8988T (cell line): Measurements from ENCODE around the gene GLUD1.
"Not testable (repeated sequence)": the region's sequence is repeated elsewhere in the genome, so short reads cannot be mapped to it uniquely, and the experiment has no call there.

Experiments
- DNase-seq: peaks from one replicate; pipeline ENCODE4 v3.0.0; 2011

Gene GLUD1

DNA sequence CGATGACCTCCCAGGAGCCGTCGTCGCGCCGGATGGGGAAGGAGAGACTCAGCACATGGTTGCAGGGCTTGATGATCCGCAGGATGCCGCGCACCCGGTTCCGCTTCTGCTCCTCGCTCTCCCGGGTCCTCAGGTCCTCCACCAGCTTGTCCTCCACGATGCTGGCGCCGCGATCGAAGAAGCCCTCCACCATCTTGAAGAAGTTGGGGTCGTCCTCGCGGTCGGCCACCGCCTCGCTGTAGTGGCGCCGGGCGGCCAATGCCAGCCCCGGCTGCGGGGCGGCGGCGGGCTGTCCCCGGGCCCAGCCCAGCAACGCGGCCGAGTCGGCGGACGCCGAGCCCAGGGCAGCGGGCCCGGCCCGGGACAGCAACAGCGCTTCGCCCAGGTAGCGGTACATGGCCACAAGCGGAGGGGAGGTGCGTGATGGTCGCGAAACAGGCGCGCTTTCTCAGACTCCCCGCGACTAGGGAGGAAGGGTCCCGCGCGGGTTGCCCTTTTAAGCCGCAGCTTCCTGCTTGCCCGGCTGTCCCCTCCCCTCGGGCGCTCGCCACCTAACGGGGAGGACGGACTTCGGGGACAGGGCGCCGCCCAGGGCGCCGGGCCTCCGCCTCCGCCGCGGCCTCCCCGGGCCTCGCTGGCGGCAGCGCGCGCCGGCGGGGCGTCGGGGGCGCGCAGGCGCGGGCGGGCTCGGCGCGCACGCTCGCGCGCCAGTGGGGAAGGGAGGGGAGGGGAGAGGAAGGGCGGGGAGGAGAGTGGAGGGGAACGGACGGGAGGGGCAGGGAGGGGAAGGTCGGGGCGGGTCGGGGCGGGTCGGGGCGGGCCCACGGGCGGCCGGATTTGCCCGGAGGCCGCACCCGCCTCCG, at the start of gene GLUD1, which contains the start of gene SHLD2:
Gene GLUD1 (minus strand): TSS at position 471 of the 863 bp plus-strand sequence. CDS start 74 bp downstream, at position 397.
Gene SHLD2 (plus strand): TSS at position 834 of the 863 bp plus-strand sequence. CDS start 56,149 bp downstream, outside the sequence.
- DNase-seq: peak; percentile 84

DNA sequence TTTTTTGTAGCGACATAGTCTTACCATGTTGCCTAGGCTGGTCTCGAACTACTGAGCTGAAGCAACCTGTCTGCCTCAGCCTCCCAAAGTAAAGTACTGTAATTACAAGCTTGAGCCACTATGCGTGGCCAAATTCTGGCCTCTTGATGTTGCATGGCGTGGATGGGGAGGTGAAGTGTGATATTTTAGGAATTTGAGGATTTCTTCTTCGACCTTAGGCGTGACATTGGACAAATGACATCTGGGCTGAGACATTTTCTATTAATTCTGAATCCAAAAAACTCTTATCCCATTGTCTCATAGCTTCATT, 48.4 kb upstream of the GLUD1 start:
- not testable (repeated sequence) for DNase-seq

GRCh38 chr10:87142230-87143108, 47.8 kb upstream of the GLUD1 start:
- not testable (repeated sequence) for DNase-seq

GRCh38 chr10:87137478-87137877, 42.8 kb upstream of the GLUD1 start:
- DNase-seq: not testable (repeated sequence)

- DNase-seq: not testable (repeated sequence)
Observed at GRCh38 chr10:87134440-87134839, 39.8 kb upstream of the GLUD1 start.

DNA sequence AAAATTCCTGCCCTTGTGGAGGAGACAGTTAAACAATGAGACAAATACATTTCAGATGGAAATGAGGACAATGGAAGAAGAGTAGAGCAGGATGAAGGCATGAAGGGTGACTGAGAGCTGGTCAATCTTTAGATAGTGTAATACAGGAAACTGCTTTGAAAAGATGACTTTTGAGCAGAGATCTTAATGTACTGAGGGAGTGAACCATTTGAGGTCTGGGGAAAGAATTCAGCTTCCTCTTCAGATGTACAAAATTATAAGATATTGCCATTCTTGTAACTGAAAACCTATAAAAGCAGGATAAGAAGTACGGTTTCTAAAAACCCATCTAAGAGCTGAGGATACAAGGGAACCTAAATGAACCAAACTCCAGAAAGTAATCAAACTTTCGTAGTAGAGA, 39.3 kb upstream of the GLUD1 start:
- DNase-seq: not testable (repeated sequence)

DNA sequence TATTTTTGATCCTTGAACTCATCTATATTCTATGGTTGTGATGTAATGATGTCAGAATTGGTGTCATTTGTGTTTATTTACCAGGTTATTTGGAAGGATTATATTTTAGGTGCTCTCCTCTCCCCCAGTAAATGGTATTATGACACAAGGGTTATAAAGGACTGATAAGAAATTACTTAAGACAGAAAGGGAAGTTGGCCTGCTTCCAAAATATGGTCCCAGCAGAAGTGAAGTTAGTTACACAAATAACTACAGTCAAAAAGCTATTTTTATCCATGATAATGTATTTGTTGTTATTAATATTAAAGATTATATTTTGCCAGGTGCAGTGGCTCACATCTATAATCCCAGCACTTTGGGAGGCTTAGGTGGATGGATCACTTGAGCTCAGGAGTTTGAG, 37.5 kb upstream of the GLUD1 start:
- DNase-seq: not testable (repeated sequence)

DNA sequence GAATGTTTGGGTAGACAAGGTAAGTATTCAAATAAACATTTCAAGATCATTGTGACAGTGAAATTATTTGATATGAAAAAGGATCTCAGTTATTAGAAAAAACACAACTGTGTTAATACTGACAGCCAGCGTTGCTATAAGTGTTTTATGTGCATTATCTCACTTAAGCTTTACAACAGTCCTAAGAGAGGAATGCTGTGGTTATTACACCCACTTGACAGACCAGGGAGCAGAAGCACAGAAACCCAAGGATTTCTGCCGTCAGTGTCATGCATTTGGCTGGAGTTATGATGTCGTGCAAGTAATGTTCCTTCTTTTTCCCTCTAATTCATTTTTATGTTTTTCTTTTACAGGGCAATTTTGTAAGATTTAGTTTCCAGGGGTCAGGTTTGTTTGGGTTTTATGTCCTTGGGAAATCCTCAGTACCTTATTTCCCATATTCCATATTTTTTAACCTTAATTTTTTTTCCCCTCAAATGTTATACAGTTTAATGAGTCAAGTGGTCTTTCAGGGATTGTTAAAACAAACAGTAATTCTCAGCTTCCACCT, 33.0 kb upstream of the GLUD1 start:
- DNase-seq: not testable (repeated sequence)

DNA sequence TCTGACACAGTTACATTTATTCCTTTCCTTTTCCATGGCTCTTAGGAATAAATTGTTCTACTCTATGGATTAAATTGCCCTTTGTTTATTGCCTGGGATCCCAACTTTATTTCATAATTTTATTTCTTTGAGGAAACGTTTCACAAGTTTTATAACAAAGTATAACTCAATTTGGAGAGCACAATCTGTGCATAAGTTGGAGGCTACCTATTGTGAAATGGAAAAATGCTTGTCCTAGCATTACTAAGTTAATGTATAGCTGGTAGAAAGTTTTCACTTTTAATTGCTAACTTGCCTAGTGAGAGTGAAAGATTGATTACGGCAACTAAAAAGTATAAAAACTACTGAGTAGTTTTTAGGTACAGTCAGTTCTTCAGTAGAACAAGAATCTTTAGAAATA, 32.4 kb upstream of the GLUD1 start:
- not testable (repeated sequence) for DNase-seq

- DNase-seq: not testable (repeated sequence)
Observed at GRCh38 chr10:87123351-87123750, 28.7 kb upstream of the GLUD1 start.

DNA sequence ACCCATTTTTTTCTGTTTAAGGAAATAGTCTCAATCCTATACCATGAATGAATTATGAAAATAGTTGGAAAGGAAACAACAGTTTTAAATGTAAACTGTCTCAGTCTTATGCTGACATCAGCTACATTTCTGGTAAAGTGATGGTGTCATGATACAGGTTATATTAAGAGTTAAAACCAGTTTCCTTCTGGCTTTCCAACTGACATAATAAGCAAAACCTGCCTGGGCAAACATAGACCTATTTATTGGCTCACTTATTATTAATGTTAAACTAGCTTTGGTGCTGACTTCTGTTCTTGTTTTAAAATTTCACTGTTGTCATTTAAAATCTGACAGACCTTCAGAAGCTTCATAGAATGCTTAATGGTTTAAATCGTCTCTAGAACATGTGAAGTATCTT, 24.4 kb upstream of the GLUD1 start:
- not testable (repeated sequence) for DNase-seq

DNA sequence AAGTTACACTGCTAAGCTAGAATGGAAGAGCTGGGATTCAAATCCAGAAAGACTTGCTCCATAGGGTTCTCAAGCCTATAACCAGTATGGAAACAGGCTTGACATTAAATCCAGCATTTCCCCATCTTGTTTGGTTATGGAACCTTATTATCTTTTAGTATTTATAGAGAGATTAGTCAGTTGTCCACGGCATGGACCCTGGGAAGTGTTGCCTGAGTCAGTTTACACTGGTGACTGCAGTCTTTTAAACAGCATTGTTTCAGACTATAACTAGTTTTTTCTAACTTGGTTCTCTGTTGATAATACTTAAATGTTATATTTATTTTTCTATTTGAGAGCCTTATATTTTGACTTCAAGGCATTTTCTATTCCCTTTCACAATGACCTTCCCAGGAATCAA, 23.5 kb upstream of the GLUD1 start:
- DNase-seq: not testable (repeated sequence)

GRCh38 chr10:87105446-87106124, 10.9 kb upstream of the GLUD1 start:
- DNase-seq: no peak

DNA sequence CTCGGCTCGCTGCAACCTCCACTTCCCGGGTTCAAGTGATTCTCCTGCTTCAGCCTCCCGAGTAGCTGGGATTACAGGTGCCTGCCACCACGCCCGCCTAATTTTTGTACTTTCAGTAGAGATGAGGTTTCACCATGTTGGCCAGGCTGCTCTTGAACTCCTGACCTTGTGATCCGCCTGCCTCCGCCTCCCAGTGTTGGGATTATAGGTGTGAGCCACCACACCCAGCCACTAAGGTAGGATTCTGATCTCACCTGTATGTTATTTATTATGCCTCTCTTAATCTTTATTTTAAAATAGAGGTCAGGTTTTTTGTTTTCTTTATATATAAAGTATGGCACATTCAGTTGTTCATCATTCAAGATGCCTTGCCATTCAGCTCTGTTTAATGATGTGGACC, 10.1 kb upstream of the GLUD1 start:
- not testable (repeated sequence) for DNase-seq

GRCh38 chr10:87101996-87102395, 7.4 kb upstream of the GLUD1 start:
- no peak for DNase-seq

GRCh38 chr10:87095236-87095945, 748 bp upstream of the GLUD1 start:
- DNase-seq: no peak

- DNase-seq: peak; percentile 32
Observed at GRCh38 chr10:87093632-87094372, 841 bp downstream of the GLUD1 start.

DNA sequence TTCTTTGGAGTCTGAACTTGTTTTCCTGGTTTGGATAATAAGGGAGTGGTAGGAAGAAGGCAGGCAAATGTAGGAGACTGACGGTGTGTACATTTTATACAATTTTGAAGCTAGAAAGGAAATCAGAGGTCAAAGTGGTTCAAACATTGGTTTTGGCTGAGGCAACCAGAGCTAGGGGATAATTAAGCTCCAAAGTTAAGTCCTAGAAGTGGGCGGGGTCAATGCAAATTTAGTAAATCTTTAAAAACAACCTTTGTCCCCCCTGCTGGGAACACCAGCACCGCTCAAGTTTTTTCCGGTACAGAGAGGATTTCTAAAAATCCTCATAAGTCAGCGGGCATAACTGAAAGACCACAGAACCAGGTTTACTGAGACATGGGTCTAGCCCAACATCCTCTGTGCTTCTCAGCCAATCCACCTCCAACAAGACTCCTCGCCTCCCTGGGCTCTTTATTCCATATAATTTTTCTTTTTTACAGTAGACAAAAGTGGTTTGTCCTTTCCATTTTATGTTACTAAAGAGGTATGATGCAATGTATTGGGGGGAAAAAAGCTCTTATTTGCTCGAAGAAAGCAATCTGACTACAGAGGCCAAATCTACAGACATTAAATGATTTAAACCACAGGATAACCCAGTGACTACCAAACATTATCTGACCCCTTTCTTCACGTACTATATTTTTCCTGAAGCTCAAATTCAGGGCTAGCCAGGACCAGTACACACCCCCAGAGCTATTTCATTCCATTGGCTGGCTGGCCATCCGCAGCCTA, 1.6 kb downstream of the GLUD1 start:
- DNase-seq: no peak

DNA sequence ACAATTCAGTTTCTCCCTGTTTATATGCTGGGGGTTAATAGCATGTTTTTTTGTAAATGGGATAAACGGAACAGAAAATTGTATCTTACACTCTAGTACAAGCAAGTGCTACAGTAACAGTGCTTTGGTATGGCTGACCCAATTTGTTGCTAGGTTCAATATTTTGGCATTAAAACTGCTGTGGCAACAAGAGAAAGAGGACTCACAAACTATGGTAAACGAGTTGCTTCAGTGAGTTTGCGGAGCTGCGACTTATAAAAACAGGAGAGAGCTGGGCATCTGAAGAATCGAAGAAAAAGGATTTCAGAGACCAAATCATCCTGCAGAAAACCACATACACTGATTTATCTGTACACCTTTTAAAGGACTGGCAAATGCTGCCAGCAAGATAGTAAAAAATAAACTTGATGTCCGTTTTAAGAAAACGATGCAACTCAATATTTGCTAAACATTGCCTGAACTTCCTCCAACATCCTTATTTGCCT, 2.2 kb downstream of the GLUD1 start:
- no peak for DNase-seq

GRCh38 chr10:87090779-87091178, 3.9 kb downstream of the GLUD1 start:
- DNase-seq: no peak
